B cell (primary cell): ENCODE data around the gene ETV6.

Experiments
- EZH2 ChIP-seq: IDR thresholded peaks from 2 replicates; pipeline ENCODE4 v1.6.1; 2012; ENCODE audit warnings: borderline replicate concordance, low read depth, mild to moderate bottlenecking, moderate library complexity, low read length; ENCODE audit not compliant: insufficient read depth, poor library complexity, severe bottlenecking
- TF ChIP-seq, protein P1 (sequence below): fragments of 200-600 bp; IDR thresholded peaks from one replicate; pipeline ENCODE4 v1.8.0; 2022; ENCODE audit warnings: antibody characterized with exemption, mild to moderate bottlenecking

DNA sequence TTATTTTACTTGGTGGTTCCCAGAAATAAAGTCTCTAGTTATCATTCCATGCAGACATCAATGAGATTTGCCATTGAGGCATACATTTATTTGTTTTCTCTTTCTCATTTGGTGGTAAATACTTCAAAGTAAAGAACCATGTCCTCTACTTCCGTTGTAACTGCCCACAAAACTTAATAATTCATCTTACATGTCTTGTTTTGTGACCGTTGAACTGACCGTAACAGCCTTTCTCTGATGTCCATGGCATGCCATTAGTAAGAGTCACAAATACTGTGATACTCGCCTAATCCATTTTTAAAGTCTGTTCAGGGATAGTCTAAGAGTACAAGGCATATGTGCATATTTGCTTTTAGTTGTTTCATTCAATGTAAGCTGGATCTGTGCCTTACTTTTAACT is 145.3 kb downstream of the ETV6 start:
- TF ChIP-seq, protein P1, sequence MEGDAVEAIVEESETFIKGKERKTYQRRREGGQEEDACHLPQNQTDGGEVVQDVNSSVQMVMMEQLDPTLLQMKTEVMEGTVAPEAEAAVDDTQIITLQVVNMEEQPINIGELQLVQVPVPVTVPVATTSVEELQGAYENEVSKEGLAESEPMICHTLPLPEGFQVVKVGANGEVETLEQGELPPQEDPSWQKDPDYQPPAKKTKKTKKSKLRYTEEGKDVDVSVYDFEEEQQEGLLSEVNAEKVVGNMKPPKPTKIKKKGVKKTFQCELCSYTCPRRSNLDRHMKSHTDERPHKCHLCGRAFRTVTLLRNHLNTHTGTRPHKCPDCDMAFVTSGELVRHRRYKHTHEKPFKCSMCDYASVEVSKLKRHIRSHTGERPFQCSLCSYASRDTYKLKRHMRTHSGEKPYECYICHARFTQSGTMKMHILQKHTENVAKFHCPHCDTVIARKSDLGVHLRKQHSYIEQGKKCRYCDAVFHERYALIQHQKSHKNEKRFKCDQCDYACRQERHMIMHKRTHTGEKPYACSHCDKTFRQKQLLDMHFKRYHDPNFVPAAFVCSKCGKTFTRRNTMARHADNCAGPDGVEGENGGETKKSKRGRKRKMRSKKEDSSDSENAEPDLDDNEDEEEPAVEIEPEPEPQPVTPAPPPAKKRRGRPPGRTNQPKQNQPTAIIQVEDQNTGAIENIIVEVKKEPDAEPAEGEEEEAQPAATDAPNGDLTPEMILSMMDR = no peak
- no peak for TF ChIP-seq EZH2
